NCI-H345 treated with DMSO at 0.1 percent for 48 hours (cell line): Measurements from ENCODE around the gene HSFX2.
"Not testable (repeated sequence)": the region's sequence is repeated elsewhere in the genome, so short reads cannot be mapped to it uniquely, and the experiment has no call there.

Experiments
- DNase-seq: peaks from one replicate; lab custom pipeline; 2025; ENCODE audit not compliant: unreplicated experiment; lab: John Stamatoyannopoulos, UW

Gene HSFX2, protein sequence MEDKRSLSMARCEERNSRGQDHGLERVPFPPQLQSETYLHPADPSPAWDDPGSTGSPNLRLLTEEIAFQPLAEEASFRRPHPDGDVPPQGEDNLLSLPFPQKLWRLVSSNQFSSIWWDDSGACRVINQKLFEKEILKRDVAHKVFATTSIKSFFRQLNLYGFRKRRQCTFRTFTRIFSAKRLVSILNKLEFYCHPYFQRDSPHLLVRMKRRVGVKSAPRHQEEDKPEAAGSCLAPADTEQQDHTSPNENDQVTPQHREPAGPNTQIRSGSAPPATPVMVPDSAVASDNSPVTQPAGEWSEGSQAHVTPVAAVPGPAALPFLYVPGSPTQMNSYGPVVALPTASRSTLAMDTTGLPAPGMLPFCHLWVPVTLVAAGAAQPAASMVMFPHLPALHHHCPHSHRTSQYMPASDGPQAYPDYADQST

DNA sequence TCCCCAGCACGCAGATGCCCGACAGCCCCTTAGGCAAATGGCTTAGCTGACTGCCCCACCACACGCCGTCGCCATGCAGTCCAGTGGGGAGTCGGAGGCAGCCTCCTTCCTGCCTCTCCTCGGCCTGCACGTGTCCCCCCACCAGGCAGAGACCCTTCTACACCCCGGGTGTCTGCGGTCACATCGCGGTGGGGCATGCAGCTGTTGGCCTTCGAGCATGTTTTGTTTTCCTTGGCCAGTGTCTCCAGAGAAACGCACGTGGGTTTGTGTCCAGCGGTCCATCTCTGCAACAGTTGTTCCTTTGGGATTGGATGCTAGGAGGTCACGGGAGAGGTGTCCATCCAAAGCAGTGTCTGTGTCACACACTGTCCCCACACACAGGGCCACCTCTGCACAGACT lies at the start of gene HSFX2:
Gene HSFX2, minus strand, starts transcription at position 101 of the 400 bp plus-strand sequence. CDS start 614 bp downstream, outside the sequence.
- DNase-seq = not testable (repeated sequence)

DNA sequence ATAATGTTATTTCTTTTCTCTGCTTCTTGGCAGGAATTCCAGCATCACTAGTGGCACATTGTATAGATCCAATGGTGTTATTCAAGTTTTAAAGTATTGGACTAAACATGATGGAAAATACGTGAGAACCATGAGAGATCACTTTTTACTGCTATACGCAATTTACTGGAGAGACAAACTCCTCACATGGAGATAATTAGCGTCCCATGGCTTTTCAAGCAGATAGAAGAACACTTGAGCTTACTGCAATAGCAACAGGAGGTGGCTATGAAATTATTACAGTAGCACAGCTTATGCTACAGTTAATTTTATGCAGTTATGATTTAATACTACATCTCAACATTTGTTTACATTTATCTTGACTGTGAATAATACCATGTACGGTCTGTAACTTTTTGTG lies 48.4 kb upstream of the HSFX2 start:
- no peak for DNase-seq

DNA sequence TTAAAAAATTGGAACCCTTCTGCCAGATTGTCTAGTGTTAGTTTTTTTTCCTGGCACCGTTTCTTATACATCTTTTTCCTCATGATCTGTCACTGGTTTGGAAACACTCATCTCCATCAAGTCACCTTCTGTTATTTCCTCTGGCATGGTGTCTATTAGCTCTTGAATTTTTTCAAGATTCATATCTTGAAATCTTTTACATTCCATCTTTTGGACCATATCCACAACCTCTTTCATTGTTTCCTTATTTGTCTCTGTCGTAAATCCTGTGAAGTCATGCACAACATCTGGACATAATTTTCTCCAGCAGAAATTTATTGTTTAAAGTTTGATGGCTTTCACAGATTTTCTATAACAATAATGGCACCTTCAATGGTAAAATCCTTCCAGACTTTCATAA lies 46.7 kb upstream of the HSFX2 start:
- no peak for DNase-seq

DNA sequence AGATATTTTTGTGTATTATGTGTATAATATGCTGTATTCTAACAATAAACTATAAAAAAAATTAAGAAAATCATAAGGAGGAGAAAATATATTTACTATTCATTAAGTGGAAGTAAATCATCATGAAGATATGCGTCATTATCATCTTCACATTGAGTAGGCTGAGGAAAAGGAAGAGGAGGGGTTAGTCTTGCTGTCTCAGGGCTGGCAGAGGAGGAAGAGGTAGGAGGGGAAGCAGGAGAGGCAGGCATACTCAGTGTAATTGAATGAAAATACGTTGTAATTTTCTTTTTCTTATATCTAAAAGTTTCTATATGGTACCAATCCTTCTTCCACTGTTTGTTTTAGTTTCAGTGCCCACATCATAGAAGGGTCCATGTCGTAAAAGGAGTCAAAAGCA lies 46.3 kb upstream of the HSFX2 start:
- no peak for DNase-seq

DNA sequence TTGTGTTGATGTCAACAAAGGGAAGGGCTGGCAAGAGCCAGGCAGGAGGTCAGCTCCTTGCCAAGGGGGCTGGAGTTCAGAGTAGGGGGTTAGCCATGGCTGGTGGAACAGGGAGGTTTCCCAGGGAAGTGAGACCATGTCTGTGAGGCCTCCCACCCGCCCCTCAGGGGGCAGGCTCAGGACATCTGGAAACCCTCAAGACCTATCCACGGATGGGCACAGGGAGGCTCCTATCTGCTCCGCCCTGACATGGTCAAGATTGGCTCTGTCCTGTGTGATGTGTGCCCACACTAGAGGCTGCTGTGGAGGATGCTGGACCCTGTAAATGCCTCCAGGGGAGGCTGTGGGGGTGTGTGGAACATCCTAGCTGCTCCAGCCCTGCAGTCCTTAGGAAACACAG lies 44.5 kb upstream of the HSFX2 start:
- DNase-seq = no peak

DNA sequence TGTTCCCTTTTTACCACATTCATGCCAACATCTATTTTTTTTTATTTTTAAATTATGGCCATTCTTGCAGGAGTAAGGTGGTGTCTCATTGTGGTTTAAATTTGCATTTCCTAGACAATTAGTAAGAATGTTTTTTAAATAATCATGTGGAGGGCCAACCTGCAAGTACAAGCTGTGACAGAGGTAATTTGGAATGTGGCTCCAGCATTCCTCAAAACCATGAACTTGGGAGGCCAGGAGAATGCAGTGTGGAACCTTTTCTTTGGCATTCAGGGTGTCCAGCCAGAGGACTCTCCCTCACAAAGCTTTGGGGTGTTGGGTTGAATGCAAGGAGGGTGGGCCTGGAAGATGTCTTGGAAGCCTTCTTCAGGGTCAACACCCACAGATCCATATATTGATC lies 43.7 kb upstream of the HSFX2 start:
- DNase-seq = no peak

DNA sequence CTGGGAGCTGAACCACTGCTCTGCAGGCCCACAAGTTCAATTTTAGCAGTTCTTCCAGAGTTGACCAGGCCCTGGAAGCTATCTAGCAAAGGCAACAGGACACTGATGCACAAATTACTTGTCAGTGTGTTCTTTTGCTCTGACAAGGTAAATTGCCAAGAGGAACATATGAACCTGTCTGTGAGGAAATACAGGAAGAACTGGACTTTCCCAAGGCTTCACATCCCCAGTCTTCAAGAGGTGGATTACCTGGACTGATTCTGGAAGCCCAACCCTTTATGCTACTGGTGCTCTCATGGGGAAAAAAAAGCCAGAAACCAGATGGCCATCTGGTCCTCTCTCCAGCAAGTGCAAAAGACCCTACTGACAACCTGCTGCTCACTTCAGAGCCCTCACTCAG lies 38.4 kb upstream of the HSFX2 start:
- DNase-seq = no peak

DNA sequence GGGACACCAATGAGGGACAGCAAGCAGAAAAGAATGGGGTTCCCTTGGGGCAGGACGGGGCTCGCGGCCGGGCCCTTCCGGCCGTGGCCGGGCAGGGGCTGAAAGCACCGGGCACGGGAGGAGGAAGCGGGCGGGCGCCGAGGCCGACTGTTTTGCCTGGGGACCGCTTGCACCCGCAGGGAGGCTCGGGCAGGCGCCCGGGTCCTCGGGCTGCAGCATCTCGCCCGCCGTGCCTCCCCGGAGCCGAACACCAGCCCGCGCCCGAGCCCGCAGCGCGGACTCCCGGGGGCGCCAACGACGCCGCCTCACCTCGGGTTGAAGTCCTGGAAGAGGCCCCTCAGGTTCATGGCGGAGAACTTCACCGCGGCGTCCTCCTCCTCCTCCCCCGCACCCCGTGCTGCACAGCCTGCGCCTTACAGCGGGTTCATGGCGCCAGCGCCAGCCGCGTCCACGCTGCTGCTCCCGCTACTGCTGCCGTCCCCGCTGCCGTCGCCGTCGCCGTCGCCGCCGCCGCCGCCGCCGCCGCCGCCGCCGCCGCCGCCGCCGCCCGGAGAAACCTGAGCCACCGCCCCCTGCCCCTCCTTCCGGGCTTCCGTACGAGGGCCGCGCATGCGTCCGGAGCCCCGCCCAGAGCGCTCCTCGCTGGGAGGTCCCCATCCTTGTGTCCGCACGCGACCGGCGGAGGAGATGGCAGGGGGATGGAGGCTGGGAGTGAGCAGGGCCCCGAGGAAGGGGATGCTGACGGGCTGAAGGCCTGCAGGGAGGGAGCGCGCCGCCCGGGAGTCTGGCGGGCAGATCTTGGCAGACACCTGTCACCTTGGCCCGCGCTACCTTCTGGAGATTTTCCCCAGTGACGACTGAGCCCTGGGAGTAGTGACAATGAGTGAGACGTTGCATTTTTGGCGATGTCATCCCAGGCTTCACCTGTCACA lies 36.4 kb upstream of the HSFX2 start, which contains the start of gene TMEM185A:
Gene TMEM185A, minus strand, starts transcription at position 559 of the 932 bp plus-strand sequence. Its CDS starts 212 bp downstream, at position 347.
- DNase-seq = peak; percentile 50

DNA sequence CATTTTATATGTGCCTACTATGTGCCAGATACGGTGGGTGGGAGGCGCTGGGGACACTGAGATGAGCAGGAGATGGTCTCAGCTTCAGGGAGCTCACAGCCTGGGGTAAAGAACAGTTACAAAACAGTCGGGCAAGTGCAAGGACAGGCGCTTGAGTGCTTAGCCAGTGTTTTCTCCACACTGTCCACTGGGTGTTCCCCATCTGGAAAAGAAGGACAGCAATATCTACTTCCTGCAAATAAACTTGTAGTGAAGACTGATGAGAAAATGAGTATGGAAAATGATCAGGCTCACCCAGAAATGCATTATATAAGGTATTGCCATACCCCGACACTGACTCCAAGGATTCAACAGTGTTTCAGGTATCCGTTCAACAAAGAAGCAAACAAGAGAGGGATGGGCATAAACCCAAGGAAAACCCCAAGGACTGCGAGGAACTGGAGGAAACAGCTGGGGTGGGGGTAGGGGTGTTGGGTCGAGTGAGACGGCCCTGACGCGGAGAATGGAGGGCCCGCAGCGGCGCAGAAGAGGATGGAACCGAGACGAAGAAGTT lies 35.6 kb upstream of the HSFX2 start:
- DNase-seq = no peak

DNA sequence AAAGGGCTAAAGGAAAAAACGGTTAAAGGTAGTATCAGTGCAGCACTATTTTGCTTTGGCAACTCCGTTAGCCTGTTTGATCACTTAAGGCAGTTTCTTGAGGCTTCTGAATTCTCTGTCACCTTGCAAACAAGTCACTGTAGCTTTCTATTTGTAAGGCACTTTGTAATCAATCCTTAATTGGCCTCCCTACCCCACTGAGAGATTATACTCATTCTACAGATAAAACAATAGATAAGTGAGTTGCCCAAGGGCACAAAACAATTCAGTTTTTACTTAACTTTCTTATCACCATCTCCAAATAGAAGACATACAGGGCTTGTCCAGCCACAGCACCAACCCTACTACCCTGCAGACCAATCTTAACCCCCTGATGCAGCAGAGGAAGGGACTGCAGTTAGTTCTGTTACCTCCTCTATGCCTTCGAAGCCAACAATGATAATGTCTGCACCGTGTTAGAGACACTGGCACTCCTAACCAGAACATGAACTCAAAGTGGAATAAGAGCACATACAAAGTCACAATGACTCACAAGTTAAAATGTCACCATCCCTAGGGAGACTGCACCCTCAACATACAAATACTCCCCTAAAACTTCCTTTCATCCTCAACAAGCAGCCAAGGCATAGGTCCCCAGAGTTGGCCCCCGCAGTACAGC lies 34.7 kb upstream of the HSFX2 start:
- no peak for DNase-seq

DNA sequence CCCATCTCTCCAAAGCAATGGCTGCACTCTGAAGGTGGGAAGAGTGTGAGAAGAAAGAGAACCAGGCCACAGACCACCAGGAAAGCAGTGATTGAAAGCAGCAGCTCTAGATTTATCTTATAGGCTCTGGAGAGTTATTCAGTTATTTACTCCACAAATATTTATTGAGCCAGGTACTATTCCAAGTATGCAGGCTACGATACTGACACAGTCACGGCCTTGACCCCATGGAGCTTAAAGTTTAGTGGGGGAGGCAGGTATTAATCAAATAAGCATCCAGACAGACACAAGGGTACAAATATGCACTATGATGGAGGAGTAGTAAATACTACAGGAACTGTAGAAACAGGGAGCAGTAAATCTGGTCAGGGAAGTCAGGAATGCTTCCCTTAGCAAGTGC lies 33.7 kb upstream of the HSFX2 start:
- DNase-seq = no peak

DNA sequence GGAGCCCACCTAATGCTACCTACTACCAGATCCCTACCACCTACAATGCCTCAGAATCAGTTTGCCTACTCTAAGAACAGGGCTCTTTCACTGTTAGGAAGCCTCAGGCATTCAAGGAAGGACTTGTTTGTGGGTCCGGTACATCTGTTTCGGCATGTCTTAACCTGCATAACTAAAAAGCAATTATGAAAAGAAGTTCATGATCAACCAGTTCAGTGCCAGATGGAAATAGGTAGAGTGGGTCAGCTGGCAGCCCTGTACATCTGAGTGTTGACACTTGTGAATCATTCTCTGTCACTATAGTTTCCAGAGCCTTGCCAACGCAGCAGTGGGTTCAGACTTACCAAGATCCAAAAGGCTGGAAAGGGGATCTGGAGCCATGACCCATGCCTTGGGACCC lies 33.2 kb upstream of the HSFX2 start:
- no peak for DNase-seq

DNA sequence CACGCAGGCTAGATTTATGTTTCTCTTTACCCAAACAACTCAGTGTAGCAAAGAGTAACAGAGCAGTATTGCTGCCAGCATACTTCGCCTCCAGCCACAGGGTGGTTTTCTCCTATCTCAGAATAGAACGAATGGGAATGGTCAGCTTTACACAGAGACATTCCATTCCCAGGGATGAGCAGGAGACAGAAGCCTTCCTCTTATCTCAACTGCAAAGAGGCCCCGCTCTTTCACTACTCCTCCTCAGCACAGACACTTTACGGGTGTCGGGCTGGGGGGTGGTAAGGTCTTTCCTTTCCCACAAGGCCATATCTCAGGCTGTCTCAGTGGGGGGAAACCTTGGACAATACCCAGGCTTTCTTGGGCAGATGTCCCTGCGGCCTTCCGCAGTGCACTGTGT lies 31.7 kb upstream of the HSFX2 start:
- not testable (repeated sequence) for DNase-seq

DNA sequence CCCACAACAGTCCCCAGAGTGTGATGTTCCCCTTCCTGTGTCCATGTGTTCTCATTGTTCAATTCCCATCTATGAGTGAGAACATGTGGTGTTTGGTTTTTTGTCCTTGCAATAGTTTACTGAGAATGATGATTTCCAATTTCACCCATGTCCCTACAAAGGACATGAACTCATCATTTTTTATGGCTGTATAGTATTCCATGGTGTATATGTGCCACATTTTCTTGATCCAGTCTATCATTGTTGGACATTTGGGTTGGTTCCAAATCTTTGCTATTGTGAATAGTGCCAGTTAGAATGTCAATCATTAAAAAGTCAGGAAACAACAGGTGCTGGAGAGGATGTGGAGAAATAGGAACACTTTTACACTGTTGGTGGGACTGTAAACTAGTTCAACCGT lies 24.5 kb upstream of the HSFX2 start:
- DNase-seq = not testable (repeated sequence)

DNA sequence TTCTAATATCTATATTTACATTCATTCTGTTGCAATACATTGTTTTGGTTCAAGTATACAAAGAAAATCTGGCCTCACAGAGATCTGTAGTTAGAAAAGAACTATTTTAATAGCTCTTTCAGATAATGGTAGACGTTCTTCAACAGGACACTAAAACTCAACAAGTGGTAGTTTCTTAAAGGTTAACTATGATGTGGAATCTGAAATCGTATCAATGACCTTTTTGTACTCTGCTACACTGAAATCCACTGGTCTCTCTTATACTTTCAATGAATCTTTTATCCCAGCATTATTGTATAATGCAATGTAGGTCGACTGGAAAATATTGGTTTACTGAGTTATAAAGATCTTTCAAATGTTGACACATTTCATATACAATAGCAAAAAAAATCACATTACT lies 23.8 kb upstream of the HSFX2 start:
- DNase-seq = no peak

DNA sequence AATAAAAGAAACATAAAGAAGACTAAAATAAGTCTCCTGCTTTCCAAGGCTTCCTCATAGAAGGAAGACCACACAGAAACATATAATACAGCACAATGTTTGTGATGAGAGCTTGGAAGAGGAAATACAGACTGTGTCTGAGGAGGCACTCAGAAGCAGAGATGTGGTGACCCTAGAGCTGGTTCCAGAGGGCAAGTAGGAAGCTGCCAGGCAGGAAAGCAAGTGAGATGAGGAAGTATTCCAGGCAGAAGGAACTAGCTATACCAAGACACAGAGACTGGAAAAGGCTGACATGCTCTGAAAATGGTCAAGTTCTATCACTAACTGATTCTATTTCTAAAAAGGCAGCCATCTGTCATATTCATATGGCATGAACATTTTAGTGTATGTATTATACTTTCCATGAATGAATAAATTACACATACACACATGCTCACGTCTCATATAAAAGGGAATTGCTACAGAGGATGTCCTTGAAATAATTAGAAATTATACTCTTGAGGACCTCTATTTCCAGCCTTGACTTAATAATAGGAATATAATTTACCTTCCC lies 16.6 kb upstream of the HSFX2 start:
- DNase-seq = no peak

DNA sequence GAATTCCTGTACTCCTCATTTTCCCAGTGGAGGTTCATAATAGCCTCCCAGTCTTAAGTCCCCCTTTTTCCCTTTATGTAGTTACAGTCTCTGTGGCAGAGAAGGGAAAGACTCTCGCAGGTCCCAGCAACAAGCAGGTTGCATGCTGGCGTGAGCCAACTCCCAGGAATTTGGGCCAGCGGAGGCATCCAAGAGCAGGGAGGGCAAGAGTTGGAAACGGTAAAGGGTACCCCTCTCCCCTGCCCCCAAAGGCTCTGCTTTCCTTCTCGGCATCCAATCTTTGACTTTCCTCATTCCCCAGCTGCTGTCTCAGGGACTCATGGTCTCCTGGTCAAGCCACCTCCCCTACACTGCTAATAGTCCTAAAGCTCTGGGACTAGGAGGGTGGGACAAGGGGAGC lies 15.4 kb upstream of the HSFX2 start:
- no peak for DNase-seq

DNA sequence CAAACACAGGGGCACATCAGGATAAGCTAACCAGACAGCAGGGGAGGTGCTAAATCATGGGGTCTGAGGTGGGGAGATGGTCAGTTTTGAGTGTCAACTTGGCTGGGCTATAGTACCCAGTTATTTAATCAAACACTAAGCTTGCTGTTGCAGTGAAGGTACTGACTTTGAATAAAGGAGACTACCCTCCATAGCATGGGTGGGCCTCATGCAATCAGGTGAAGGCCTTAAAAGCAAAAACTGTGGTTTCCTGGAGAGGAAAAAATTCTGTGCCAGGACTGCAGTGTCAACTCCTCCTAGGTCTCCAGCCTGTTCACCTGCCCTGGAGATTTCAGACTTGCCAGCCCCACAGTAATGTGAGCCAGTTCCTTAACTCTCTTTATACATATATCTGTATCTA lies 12.6 kb upstream of the HSFX2 start:
- DNase-seq = no peak

DNA sequence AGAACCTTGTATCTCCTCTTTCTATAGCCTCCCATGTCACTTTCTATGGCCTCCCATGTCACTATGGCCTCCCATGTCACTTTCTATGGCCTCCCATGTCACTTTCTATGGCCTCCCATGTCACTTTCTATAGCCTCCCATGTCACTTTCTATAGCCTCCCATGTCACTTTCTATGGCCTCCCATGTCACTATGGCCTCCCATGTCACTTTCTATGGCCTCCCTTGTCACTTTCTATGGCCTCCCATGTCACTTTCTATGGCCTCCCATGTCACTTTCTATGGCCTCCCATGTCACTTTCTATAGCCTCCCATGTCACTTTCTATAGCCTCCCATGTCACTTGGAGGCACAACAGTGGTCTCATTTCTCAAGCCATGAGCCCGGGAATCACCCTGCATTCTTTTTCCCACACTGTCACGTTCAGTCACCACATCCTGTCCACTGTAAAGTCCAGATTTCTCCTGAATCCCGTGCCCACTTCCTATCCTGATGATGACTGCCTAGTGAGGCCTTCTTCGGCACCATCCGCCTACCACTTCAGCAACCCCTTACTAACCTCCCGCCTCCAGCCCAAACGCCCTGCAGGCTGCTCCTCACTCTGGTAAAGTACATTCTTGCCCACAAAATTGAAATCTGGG lies 10.3 kb upstream of the HSFX2 start:
- DNase-seq = not testable (repeated sequence)

DNA sequence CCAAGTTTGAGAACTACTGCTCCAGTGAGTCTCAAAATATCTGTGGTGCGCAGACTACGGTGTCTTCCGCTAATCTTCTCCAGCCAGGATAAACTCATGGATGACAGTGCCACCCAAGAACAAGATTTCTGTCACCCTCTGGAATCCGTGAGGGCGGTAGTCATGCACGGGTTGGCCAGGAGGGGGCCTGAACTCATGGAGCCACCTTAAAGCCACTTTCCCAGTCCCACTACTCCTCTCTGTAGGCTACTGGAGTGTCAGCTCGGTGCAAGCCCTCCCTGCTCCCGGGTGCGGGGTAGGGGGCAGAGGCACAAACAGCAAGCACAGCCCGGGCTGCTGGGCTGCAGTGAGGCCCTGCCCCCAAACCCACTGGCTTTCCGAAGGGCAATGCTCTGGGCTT lies 3.5 kb upstream of the HSFX2 start:
- DNase-seq = not testable (repeated sequence)
